Testis (tissue), 3 donors: Measurements from ENCODE around the gene BRD9. TPM values are rescaled to one million over a fixed set of nuclear protein-coding genes. Genes with fewer than 3 reads are reported as not detected.
"Not testable (repeated sequence)": the region's sequence is repeated elsewhere in the genome, so short reads cannot be mapped to it uniquely, and the experiment has no call there.

ENCODE experiments used
- DNase-seq: peaks from one replicate; pipeline ENCODE4 v3.0.0-alpha.2; 2019
- H3K27ac ChIP-seq, 2 donors: fragments of 200-600 bp; sonication (generic); one replicate each; pipeline ENCODE4 v1.5.1; 2019
- H3K27me3 ChIP-seq: fragments of 200-600 bp; sonication (generic); one replicate; pipeline ENCODE4 v1.5.1; 2019
- H3K36me3 ChIP-seq: fragments of 200-600 bp; sonication (generic); one replicate; pipeline ENCODE4 v1.5.1; 2017; ENCODE audit warnings: low read depth; ENCODE audit errors: missing control alignments
- H3K4me1 ChIP-seq: fragments of 200-600 bp; sonication (generic); one replicate; pipeline ENCODE4 v1.5.1; 2019
- H3K4me3 ChIP-seq, 2 donors: fragments of 200-600 bp; sonication (generic); one replicate each; pipeline ENCODE4 v1.5.1; 2017 to 2019
- H3K9me3 ChIP-seq: fragments of 200-600 bp; sonication (generic); one replicate; pipeline ENCODE4 v1.5.1; 2017
- CTCF ChIP-seq, 3 experiments: fragments of 450-650 bp in 2 of 3; fragments of 200-600 bp in 1 of 3; sonication (generic) in 1 of 3; IDR thresholded peaks; one replicate each; pipeline ENCODE4 v1.5.1; 2016 to 2019; ENCODE audit warnings: antibody characterized with exemption in 3 of 3, mild to moderate bottlenecking in 2 of 3, moderate library complexity in 1 of 3
- POLR2A ChIP-seq: fragments of 450-650 bp; IDR thresholded peaks from one replicate; pipeline ENCODE4 v1.6.1; 2017; ENCODE audit warnings: antibody characterized with exemption, mild to moderate bottlenecking, moderate library complexity
- WGBS, 2 donors: methylation state at CpG; one replicate each; pipeline ENCODE4 v1.1.5; 2018; 5-methylcytosine and 5-hydroxymethylcytosine counted together
- intact Hi-C: fragments of 100-400 bp; cut with DNase I; formaldehyde crosslinking; loops from one replicate; pipeline ENCODE4 v1.15.1; 2023; ENCODE audit warnings: low total_unique reads
- polyA plus RNA-seq: library from polyadenylated mRNA; stranded (reverse); fragments of 350-450 nt; fragmentation: Illumina TruSeq; extraction: RNeasy Lipid Tissue Mini Kit (QIAGEN cat#74804); gene quantifications from one replicate; pipeline ENCODE4 v1.2.3, GENCODE V29; 2014; ENCODE audit warnings: low read depth, low replicate concordance; ENCODE audit not compliant: insufficient read depth
- total RNA-seq, 2 donors: library from RNA; depleted of rRNA; stranded (reverse); fragments of >200 nt; gene quantifications; one replicate each; pipeline ENCODE4 v1.2.3, GENCODE V29; 2016

The BRD9 gene
- total and polyA plus RNA-seq, 3 donors from 2014 or later, result 51.5 to 101 (median 68.6) TPM

GRCh38 chr5:850511-851006 is 42.0 kb downstream of the BRD9 start, which contains the start of gene ZDHHC11:
TSS of gene ZDHHC11 (minus strand) at chr5:850986. CDS start at chr5:850602, 384 bp downstream.
- Histone ChIP-seq H3K9me3 (no peaks in the 10 kb centered on the region), H3K4me3 (no peak within 1 kb of the TSS), H3K27me3 (no peaks in the 10 kb centered on the region), H3K36me3 (no peaks in the 10 kb centered on the region), H3K27ac (no peak within 1 kb of the TSS), H3K4me1 (no peaks in the 10 kb centered on the region)
- TF ChIP-seq CTCF (IDR thresholded peaks at IDR 0.05) (no peak), POLR2A (no peak)
- WGBS, 2 donors, result 69 to 71% methylated on average over 15 to 27 of the region's 27 CpGs
- intact Hi-C loops, result no loop called here
- no peak for DNase-seq

GRCh38 chr5:849651-850301 is 42.8 kb downstream of the BRD9 start:
- intact Hi-C loops, result no loop called here

GRCh38 chr5:848671-849111 is 43.9 kb downstream of the BRD9 start:
- intact Hi-C loops, result no loop called here

More at GRCh38 chr5:849651-850301, 42.8 kb downstream of the BRD9 start:
- Histone ChIP-seq H3K36me3 (no peaks in the 10 kb centered on the region), H3K4me1 (no peaks in the 10 kb centered on the region), H3K9me3 (no peaks in the 10 kb centered on the region), H3K4me3 (no peak overlapping the region), H3K27me3 (no peaks in the 10 kb centered on the region), H3K27ac (no peak overlapping the region)
- DNase-seq, result no peak
- 71 to 77% methylated on average over 12 to 20 of the region's 20 CpGs for WGBS, 2 donors
- TF ChIP-seq POLR2A (no peak), CTCF (IDR thresholded peaks at IDR 0.05) (no peak)

GRCh38 chr5:847736-848135 is 44.9 kb downstream of the BRD9 start:
- H3K4me1 ChIP-seq, H3K4me3 ChIP-seq, H3K36me3 ChIP-seq, H3K27ac ChIP-seq, H3K27me3 ChIP-seq, DNase-seq, H3K9me3 ChIP-seq, intact Hi-C loops: not testable (repeated sequence)
- 93 to 95% methylated on average over 5 to 6 of the region's 7 CpGs for WGBS, 2 donors

More at GRCh38 chr5:848671-849111, 43.9 kb downstream of the BRD9 start:
- Histone ChIP-seq H3K9me3 (no peaks in the 10 kb centered on the region), H3K27ac (no peak overlapping the region), H3K4me3 (no peak overlapping the region), H3K36me3 (no peaks in the 10 kb centered on the region), H3K27me3 (no peaks in the 10 kb centered on the region), H3K4me1 (no peaks in the 10 kb centered on the region)
- 89 to 92% methylated on average over 6 to 14 of the region's 14 CpGs for WGBS, 2 donors
- no peak for DNase-seq
- TF ChIP-seq POLR2A (no peak), CTCF (IDR thresholded peaks at IDR 0.05) (no peak)

GRCh38 chr5:847212-847611 is 45.4 kb downstream of the BRD9 start:
- H3K9me3 ChIP-seq, H3K36me3 ChIP-seq, H3K27ac ChIP-seq, DNase-seq, intact Hi-C loops, H3K4me3 ChIP-seq, H3K27me3 ChIP-seq, H3K4me1 ChIP-seq: not testable (repeated sequence)
- whole genome bisulfite sequencing, 2 donors, result 80 to 87% methylated on average over 2 to 12 of the region's 18 CpGs

GRCh38 chr5:846602-847091 is 46.0 kb downstream of the BRD9 start:
- H3K9me3 ChIP-seq, H3K27me3 ChIP-seq, H3K27ac ChIP-seq, intact Hi-C loops, H3K4me3 ChIP-seq, DNase-seq, H3K36me3 ChIP-seq, H3K4me1 ChIP-seq: not testable (repeated sequence)
- 79 to 89% methylated on average over 18 of the region's 18 CpGs for WGBS, 2 donors

GRCh38 chr5:845676-846601 is 46.7 kb downstream of the BRD9 start:
- H3K4me1 ChIP-seq, H3K9me3 ChIP-seq, H3K27me3 ChIP-seq, H3K27ac ChIP-seq, H3K4me3 ChIP-seq, intact Hi-C loops, DNase-seq, H3K36me3 ChIP-seq: not testable (repeated sequence)
- WGBS, 2 donors, result 60 to 90% methylated on average over 5 to 22 of the region's 35 CpGs

- WGBS, 2 donors, result 83 to 90% methylated on average over 11 to 13 of the region's 21 CpGs
- H3K27ac ChIP-seq, H3K36me3 ChIP-seq, intact Hi-C loops, H3K27me3 ChIP-seq, H3K4me3 ChIP-seq, H3K9me3 ChIP-seq, H3K4me1 ChIP-seq: not testable (repeated sequence)
- peak; percentile 64 for DNase-seq
These were observed 47.4 kb downstream of the BRD9 start for GRCh38 chr5:845031-845675.
